A172 (cell line): ENCODE results near the gene BCL6B. TPM values are rescaled to one million over a fixed set of nuclear protein-coding genes. Genes with fewer than 3 reads are reported as not detected.
"Not testable (repeated sequence)": the region's sequence is repeated elsewhere in the genome, so short reads cannot be mapped to it uniquely, and the experiment has no call there.

Source experiments
- DNase-seq: peaks from one replicate; pipeline ENCODE4 v3.0.0-alpha.2; 2015; ENCODE audit warnings: low spot score
- total RNA-seq: library from RNA; depleted of rRNA; stranded (reverse); fragments of >200 nt; shearing (Covaris generic); gene quantifications from 2 replicates; pipeline ENCODE4 v1.2.3, GENCODE V29; 2014; rRNA removed

Gene BCL6B, protein sequence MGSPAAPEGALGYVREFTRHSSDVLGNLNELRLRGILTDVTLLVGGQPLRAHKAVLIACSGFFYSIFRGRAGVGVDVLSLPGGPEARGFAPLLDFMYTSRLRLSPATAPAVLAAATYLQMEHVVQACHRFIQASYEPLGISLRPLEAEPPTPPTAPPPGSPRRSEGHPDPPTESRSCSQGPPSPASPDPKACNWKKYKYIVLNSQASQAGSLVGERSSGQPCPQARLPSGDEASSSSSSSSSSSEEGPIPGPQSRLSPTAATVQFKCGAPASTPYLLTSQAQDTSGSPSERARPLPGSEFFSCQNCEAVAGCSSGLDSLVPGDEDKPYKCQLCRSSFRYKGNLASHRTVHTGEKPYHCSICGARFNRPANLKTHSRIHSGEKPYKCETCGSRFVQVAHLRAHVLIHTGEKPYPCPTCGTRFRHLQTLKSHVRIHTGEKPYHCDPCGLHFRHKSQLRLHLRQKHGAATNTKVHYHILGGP
- total RNA-seq, result 0.07 TPM in 1 of 2 replicates, not detected in the other

DNA sequence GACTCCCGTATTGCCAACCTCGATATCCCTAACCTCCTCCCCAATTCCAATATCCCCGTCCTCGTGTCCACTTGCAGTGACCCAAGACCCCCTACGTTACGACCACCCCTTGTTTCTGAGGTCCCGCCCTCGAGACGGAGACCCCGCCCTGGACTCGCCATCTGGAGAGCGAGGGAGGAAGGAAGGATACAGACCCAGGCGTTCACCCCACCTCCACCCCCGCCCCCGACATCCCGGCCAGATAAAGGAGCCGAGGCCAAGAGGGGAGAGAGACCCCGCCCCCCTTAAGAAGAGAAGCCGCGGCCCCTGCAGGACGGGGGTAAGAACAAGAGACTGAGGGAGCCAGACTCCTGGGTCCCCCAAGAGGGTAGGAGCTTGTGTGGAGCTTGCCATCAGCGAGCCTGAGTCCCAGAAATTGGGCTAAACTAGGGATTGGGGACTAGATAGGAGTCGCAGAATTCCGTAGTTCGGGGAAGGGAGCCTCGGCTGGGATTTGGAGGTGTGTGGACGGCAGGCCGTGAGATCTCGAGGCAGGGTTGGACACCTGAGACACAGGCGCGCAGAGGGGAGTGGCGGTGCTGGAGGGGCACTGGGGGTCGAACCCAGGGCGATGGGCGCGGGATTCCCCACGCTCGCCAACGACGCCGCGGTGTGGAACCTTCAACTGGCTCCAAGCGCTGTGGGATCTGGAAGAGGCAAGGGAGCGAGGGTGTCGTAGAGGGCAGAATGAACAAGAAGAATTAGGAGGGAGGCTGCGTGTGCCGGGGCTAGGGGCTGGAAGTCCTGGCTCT is at the start of gene BCL6B:
Gene BCL6B (plus strand): TSS at position 270 of the 791 bp plus-strand sequence. CDS start 622 bp downstream, outside the sequence.
- no peak for DNase-seq

DNA sequence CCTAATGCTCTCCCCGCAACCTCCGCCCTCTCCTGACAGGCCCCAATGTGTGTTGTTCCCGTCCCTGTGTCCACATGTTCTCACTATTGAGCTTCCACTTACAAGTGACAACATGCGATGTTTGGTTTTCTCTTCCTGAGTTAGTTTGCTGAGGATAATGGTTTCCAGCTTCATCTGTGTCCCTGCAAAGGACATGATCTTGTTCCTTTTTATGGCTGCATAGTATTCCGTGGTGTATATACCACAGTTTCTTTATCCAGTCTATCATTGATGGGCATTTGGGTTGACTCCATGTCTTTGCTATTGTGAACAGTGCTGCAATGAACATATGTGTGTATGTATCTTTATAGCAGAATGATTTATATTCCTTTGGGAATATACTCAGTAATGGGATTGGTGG is 43.4 kb upstream of the BCL6B start:
- not testable (repeated sequence) for DNase-seq

DNA sequence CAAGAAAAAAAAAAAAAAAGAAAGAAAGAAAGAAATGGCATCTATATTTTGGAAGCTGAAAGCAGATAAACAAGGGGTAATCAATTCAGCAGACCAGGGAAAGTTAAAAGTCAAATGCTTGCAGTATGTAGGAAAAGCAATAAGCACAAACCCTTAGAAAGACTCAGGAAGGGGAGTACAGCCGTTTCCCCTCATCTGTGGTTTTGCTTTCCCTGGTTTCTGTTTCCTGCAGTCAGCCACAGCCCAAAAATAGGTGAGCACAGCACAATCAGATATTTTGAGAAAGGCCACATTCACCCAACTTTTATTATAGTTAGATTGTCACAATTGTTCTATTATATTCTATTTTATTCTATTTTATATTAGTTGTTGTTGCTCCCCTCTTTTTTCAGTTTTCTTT is 41.4 kb upstream of the BCL6B start:
- no peak for DNase-seq

DNA sequence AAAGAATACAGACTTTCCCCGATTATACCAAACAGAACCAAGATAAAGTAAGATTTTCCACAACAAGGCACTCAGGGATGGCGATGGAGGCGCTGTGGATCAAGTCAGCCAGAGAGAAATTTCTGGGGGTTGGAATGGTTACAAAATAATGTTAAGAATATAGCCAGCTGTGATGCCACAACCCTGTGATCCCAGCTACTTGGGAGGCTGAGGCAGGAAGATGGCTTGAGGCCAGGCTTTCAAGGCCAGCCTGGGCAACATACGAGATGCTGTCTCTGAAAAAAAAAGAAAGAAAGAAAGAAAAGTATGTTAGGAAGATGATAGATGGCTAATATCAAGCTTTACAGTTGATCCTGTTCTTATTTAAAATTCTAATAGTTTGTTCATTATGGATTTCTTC is 37.6 kb upstream of the BCL6B start:
- DNase-seq, result no peak

DNA sequence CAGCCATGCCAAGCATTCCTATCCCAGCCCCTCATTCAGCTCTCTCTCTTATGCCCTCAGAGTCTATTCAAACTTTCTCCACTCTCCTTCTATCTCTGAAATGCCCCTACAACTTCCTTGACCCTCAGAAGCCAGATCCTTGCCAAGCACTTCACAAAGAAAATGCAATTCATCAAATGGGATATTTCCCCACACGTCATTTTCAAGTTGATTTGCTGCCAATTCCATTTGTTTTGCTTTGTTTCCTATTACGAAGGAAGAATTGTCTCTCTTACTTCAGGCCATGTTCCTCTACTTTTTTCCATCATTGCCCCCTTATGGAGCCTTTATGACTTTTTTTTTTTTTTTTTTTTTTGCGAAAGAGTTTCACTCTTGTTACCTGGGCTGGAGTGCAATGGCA is 36.2 kb upstream of the BCL6B start:
- no peak for DNase-seq

DNA sequence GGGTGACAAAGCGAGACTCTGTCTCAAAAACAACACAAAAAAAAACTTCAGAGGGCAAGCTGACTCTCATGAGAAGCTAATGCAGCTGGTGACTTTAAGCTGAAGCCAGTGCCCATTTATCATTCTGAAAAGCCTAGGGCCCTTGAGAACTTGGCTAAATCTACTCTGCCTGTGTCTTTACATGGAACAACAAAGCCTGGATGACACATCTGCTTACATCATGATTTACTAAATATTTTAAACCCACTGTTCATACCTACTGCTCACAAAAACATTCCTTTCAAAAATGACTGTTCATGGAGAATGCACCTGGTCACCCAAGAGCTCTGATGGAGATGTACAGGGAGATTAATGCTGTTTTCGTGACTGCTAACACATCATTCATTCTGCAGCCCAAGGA is 33.1 kb upstream of the BCL6B start:
- peak; percentile 22 for DNase-seq

DNA sequence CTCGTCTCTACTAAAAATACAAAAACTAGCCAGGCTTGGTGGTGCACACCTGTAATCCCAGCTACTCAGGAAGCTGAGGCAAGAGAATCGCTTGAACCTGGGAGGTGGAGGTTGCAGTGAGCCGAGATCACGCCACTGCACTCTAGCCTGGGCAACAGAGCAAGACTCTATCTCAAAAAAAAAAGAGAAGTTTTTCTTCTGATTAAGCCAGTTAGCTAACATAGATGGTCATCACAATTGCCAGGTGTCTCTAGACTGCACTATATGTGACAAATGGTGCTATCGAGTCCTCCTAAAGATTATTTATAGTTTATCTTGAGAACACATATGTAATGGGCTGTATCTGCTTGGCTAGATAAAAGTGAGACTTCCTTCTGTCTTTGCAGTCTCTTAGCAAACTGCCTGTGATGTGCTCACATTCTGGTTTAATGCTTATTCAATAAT is 29.2 kb upstream of the BCL6B start:
- DNase-seq, result not testable (repeated sequence)

DNA sequence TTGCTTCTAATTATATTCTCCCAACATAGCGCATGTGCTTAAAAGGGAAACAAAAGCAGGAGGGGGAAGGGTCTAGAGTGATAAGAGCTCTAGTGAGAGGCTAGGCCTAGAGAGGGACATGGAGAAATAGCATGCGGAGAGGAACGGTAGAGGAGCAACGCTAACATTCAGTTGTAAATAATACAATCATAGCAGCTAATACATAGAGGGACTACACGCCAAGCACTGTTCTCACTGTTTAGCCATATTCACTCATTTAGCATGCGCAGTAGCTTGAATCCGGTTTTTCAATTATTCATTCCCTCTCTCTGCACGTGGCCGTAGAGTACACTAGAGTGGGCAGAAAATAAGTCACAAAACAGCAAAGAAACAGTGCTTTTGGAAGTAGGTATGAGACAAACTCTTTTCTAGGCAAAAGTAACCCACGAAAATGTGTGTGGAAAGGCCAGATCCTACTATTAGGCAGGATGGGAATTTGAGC is 28.7 kb upstream of the BCL6B start:
- DNase-seq, result no peak

DNA sequence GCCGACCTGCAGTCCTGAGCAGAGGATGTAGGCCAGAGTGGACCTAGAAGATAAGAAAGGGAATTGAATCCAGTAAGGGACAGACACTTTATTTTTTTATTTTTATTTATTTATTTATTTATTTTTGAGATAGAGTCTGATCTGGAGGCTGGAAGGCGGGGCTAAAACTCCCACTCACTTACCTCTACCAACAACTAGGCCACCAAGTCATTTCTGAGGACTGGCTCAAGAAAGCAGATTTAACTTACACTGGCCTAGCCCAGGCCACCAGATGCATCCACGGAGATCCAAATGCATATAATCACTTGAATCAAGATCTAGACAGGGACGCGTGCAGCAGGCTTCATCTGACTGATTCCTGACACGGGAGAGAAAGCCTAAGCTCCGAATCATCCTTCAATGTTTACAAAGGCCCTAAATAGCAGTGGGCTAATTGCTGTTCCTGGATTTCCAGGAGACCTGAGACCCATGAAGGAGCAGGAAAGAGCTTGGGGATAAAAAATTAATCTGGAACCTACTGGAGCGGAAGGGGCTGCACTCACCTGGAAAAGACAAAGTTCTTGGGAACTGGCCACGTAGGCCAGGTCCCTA is 28.1 kb upstream of the BCL6B start:
- no peak for DNase-seq

DNA sequence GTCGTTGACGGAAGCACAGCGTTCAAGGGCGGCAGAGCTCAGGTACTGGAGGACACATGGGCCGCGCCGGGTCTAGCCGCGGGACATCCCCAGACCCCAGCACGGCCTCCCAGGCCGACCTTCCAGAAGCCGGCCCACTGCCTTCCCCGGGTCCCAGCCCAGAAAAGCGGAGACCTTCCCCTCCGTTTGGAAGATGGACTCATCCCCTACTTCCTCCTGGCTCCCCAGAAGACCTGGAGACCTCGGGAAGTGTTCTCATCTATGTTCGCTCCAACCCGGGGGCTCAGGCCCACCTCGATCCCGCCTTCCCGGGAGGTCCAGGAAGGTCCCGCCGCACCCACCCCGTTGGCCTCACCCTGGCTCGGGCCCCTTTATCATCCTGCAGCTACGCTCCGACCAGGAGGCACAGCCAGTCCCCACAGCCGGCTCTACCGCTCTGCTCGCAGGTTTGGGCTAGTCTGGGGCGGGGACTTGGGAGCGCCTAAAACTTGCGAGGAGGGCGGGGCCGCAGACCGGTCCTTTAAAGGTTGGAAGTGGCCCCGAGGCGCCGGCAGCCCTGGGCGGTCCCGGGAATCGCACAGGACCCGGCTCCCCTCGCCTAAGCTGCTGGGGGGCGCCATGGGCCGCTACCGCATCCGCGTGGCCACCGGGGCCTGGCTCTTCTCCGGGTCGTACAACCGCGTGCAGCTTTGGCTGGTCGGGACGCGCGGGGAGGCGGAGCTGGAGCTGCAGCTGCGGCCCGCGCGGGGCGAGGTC is 27.2 kb upstream of the BCL6B start, which contains the start of gene ALOX12:
Gene ALOX12 (plus strand): TSS at position 550 of the 756 bp plus-strand sequence. CDS start 69 bp downstream, at position 619.
- DNase-seq, result no peak

DNA sequence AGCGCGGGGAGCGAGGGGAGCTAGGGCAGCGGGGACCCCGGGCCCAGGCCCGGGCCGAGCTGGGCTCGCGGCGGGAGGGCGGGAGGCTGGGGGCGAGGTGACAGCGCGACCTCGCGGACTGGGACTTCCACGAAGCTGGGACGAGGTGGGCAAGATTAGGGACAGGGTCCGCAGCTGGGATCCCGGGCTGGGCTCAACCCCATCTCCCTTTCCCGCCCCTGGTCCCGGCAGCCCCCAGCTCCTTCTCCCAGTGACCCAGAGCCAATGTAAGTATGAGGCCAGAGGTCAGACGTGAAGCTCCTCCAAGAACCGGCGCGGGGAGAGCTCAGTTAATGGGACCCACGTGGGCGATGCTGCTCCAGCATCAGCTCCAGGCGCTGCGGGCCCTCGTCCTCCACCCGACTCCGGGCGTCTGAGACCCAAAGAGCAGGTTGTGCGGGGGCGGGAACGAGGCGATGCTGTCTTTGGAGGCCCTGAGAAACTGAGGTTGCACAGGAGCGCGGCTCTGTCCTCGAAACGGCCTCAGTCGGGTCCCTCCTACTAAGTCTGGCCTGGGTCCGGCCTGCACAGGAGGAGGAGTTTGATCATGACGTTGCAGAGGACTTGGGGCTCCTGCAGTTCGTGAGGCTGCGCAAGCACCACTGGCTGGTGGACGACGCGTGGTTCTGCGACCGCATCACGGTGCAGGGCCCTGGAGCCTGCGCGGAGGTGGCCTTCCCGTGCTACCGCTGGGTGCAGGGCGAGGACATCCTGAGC is 26.4 kb upstream of the BCL6B start:
- DNase-seq, result no peak

DNA sequence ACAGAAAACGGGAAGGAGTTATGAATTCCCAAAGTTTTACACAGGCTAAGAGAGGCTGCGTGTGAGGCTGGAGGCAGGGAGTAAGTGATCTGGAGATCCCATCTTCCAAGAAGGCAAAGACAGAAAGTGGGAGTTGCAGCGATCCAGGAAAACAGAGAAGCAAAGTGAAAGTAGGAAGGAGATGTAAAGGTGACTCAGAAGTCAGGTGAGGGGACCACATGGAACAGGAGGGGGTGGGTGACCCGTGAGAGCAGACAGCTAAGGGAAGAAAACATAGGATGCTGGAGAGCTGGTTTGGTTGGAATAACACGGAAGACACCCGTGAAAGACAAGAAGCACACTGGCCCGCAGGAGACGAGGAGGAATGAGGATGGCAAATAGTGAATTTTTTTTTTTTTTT is 25.7 kb upstream of the BCL6B start:
- no peak for DNase-seq

DNA sequence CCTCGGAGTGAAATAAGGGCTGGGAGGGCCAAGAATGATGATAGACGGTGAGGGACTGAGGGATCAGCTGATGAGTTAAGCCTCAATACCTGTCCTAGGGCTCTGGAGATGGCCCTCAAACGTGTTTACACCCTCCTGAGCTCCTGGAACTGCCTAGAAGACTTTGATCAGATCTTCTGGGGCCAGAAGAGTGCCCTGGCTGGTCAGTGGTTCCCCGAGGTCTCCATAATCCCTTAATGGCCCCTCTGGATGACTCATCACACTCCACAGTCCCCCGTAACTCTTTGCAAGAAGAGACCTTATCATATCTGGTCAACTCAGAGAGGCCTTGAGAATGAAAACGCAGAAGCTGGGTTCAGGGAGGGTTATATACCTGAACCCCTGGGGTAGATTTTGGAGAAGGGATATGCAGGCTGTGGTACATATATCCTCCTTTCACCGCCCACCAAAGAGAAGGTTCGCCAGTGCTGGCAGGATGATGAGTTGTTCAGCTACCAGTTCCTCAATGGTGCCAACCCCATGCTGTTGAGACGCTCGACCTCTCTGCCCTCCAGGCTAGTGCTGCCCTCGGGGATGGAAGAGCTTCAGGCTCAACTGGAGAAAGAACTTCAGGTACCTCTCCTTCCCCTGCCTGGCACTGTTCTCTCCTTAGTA is 23.9 kb upstream of the BCL6B start:
- no peak for DNase-seq

DNA sequence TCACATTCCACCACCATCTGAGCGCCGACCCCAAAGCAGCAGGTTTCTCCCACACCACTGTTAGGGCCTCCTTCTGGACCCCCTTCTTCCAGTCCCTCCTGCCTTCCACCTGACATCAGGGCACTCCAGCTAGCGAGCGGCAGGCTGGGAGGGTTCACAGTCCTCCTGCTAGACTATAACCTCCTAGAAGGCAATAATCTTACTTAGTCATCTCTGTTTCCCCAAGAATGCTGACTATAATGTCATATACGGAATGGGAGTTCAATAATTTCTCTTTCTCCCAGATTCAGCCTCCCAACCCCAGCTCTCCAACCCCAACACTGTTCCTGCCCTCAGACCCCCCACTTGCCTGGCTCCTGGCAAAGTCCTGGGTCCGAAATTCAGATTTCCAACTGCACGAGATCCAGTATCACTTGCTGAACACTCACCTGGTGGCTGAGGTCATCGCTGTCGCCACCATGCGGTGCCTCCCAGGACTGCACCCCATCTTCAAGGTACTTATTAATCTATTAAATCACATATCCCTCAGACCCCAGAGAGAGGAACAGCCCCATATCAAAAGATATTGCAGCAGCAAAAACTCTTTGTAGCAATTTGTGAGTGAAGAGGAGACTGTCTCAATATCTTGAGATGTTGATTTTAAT is 21.4 kb upstream of the BCL6B start:
- DNase-seq, result no peak

DNA sequence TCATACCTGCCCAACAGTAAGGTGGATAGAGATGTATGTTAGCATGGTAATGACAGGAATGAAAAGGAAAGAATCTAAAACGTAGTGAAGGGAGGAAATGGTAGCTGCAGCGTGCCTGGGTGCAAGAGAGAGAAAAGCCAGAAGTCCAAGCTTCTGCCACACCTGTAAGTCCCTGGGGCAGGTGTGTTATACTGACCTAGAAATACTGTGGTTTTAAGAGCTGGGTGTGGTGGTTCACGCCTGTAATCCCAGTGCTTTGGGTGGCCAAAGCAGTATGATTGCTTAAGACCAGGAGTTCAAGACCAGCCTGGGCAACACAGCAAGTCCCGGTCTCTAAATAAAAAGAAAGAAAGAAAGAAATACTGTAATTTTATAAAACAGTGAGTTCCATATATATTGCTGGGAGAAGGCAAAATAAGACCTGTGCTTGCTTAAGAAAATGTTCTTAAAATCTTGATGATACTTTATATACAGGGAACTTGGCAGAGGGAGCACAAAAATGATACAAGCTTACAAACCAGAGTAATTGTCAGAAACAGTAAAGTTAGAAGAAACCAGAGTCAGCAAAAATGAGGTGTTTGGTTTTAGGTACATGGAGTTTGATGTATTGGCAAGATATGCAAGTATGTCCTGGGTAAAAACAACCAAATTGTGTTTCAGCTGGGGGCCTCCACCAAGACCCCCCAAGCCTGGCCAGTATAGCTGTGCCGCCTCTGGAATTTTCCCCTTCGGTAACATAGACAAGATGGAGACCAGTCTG is 20.4 kb upstream of the BCL6B start:
- DNase-seq, result no peak

DNA sequence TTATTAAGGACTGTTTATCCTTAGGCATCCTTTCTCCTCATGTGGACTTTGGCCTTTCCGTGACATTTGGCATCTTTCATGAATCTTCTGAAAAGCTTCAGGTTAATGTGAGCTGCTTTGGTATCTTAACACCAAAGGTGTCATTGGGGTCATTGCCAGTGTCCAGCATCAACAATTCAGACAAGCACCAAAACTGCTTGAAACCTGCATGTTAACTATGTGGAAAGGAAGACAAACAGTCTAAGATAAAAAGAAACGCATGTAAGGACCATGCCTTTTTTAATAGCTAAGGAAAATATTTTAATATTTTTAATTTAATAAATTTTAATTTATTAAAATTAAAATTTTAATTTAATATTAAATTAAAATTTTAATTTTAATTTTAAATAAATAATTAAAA is 19.1 kb upstream of the BCL6B start:
- no peak for DNase-seq

DNA sequence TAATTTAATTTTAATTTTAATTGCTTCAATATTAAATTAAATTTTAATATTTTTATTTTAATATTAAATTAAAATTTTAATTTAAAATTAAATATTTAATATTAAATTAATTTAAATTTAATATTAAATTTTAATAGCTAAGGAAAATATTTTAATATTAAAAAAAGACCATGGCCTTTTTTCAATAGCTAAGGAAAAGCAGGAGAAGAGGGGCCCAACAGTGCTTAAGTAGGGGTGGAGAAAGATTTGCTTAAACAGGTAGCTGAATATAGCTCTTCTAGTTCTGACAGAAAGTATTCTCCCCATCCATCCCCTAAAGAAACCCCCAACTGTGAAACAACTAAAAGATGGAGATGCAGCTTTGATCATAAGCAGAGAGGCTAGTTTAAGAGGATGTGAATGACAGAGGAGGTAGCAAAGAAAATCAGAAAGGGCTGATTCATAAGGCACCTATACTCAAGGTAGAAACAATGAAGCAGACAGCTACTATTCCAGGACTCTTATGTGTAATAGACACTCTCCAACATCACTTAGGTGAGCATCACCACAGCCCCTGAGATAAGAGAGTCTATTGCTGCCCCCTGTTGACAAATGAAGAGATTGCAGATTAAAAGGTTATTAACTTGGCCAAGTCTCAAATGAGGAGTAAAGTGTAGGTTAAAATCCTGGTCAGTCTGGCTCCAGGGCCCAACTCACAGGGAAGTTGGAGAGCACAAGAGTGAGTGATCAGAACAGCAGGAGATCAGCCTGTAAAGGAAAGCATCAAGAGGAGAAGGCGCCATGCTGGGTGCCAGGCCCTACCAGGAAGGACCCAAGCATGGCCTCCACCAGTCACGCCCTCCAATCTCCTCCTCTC is 18.2 kb upstream of the BCL6B start:
- DNase-seq, result peak; percentile 78

DNA sequence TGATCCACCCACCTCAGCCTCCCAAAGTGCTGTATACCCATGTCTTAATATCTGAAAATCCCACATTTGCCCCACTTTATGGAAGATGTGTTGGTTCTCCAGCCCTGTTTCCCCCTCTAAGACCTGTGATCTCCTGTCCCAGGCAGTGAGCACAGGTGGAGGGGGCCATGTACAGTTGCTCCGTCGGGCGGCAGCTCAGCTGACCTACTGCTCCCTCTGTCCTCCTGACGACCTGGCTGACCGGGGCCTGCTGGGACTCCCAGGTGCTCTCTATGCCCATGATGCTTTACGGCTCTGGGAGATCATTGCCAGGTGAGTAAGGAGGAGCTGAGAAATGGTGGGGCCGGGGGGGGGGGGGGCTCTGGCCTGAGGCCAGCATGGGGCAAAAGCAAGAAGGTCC is 17.1 kb upstream of the BCL6B start:
- DNase-seq, result no peak
